OCI-LY7 (cell line): ENCODE data around the gene TC2N.

Experiments used
- CTCF ChIP-seq: fragments of 200-600 bp; sonication (generic); conservative IDR thresholded peaks from 2 replicates; pipeline ENCODE4 v1.5.1; 2014; ENCODE audit warnings: mild to moderate bottlenecking, antibody characterized with exemption, low read length, moderate library complexity, mixed read lengths
- EZH2phosphoT487 ChIP-seq: fragments of 200-600 bp; sonication (generic); IDR thresholded peaks from 2 replicates; pipeline ENCODE4 v1.6.1; 2018; ENCODE audit warnings: low read depth, borderline replicate concordance, mild to moderate bottlenecking, mixed run types, antibody characterized with exemption, low read length, moderate library complexity, mixed read lengths

- TF ChIP-seq CTCF, result no peak
- TF ChIP-seq EZH2phosphoT487, result no peak
Measured at GRCh38 chr14:91902336-91902735, 35.0 kb upstream of the TC2N start.
